NT2/D1 (cell line): ENCODE measurements around the gene RPTOR.

Experiments used
- SUZ12 ChIP-seq: IDR thresholded peaks from 2 replicates; pipeline ENCODE4 v1.6.1; 2011; ENCODE audit not compliant: insufficient read length, insufficient read depth; ENCODE audit errors: extremely low read depth
- ZNF274 ChIP-seq: IDR thresholded peaks from 2 replicates; pipeline ENCODE4 v1.6.1; 2011; ENCODE audit warnings: mild to moderate bottlenecking, low read depth, low read length

DNA sequence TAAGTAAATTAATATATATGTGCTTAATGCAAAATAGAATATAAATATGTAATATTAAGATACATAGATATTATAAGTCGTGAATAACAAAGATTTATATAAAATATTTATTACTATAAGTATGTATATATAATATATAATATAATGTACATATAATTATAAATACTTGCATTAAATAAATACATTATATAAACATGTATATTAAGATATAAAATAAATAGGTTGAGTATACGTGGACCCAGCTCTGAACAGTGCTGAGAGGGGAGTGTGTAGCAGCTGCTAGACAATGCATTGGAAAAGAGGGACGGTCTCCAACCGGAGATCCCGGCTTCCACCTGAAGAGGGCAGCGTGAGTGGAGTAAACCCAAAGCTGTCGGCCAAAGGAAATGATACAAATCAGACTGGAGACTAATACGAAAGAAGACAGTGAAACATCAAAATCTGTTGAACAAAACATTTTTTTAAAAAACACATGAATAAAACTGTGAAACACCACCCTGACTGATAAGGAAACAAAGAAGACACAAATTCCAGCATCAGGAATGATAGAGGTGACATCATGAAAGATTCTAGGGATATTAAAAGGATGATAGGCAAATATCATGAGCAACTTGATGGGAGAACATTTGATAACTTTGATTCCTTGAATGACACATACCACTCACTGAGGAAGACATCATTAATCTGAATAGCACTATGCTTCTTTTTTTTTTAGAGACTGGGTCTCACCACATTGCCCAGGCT, 321.6 kb downstream of the RPTOR start:
- TF ChIP-seq ZNF274 (no peak), SUZ12 (no peak)
